ENCODE results near the gene C6orf15. TPM values are rescaled to one million over a fixed set of nuclear protein-coding genes. Genes with fewer than 3 reads are reported as not detected.
"Not testable (repeated sequence)": the region's sequence is repeated elsewhere in the genome, so short reads cannot be mapped to it uniquely, and the experiment has no call there.

C6orf15 gene
- total RNA-seq, 1 donor from 2014 or later = not detected

DNA sequence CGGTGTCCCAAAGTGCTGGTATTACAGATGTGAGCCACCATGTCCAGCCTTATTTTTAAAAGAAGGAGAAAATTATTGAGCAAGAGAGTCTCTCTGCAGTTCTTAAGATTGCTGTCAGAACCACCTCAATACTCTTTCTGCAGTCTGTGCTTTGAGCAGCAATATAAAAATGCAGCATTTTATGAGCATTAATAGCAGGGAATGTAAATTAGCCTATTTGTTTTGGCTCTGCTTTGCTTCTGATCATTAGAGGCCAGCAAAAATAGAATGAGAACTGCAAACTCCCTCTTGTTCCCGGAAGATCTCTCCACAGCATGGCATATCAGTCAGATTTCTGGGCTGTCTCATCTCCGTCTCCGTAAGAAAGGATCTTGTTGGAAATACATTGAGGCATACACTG, 35.8 kb downstream of the C6orf15 start:
- Histone ChIP-seq H3K4me3 (ENCODE audit: low read length in 3 of 3) (no peak overlapping the region), H3K9ac (ENCODE audit: low read depth in 1 of 3, low read length in 3 of 3) (no peak overlapping the region), H3K9me3 (ENCODE audit: control insufficient read depth in 3 of 3, low read length in 3 of 3) (no peaks in the 10 kb centered on the region), H3K36me3 (ENCODE audit: control insufficient read depth in 3 of 3, insufficient read depth in 3 of 3, low read length in 3 of 3) (no peaks in the 10 kb centered on the region), H3K27ac (ENCODE audit: low read depth, low read length) (no peak overlapping the region), H3K27me3 (ENCODE audit: control insufficient read depth in 3 of 3, insufficient read depth in 3 of 3, low read length in 3 of 3) (no peaks in the 10 kb centered on the region), H3K4me1 (ENCODE audit: control insufficient read depth in 3 of 3, insufficient read depth in 3 of 3, low read length in 3 of 3) (peaks cover 3 to 10% (median 6%) of the 10 kb centered on the region in 3 donors)

GRCh38 chr6:31075528-31075927, 36.8 kb downstream of the C6orf15 start:
- no peaks in the 10 kb centered on the region for H3K36me3 ChIP-seq (ENCODE audit: control insufficient read depth in 3 of 3, insufficient read depth in 3 of 3, low read length in 3 of 3)
- H3K27me3 ChIP-seq (ENCODE audit: control insufficient read depth in 3 of 3, insufficient read depth in 3 of 3, low read length in 3 of 3) = no peaks in the 10 kb centered on the region
- peaks cover 4 to 10% (median 6%) of the 10 kb centered on the region in 3 donors for H3K4me1 ChIP-seq (ENCODE audit: control insufficient read depth in 3 of 3, insufficient read depth in 3 of 3, low read length in 3 of 3)
- H3K9ac ChIP-seq (ENCODE audit: low read depth in 1 of 3, low read length in 3 of 3) = no peak overlapping the region
- no peaks in the 10 kb centered on the region for H3K9me3 ChIP-seq (ENCODE audit: control insufficient read depth in 3 of 3, low read length in 3 of 3)
- no peak overlapping the region for H3K27ac ChIP-seq (ENCODE audit: low read depth, low read length)
- H3K4me3 ChIP-seq (ENCODE audit: low read length in 3 of 3) = no peak overlapping the region

GRCh38 chr6:31074401-31074800, 38.0 kb downstream of the C6orf15 start:
- H3K9me3 ChIP-seq (ENCODE audit: control insufficient read depth in 3 of 3, low read length in 3 of 3) = no peaks in the 10 kb centered on the region
- H3K36me3 ChIP-seq (ENCODE audit: control insufficient read depth in 3 of 3, insufficient read depth in 3 of 3, low read length in 3 of 3) = no peaks in the 10 kb centered on the region
- H3K4me1 ChIP-seq (ENCODE audit: control insufficient read depth in 3 of 3, insufficient read depth in 3 of 3, low read length in 3 of 3) = peaks cover 3 to 7% (median 6%) of the 10 kb centered on the region in 3 donors
- no peak overlapping the region for H3K4me3 ChIP-seq (ENCODE audit: low read length in 3 of 3)
- H3K27ac ChIP-seq (ENCODE audit: low read depth, low read length) = no peak overlapping the region
- H3K27me3 ChIP-seq (ENCODE audit: control insufficient read depth in 3 of 3, insufficient read depth in 3 of 3, low read length in 3 of 3) = no peaks in the 10 kb centered on the region
- H3K9ac ChIP-seq (ENCODE audit: low read depth in 1 of 3, low read length in 3 of 3) = no peak overlapping the region

GRCh38 chr6:31070711-31071197, 41.6 kb downstream of the C6orf15 start:
- H3K27me3 ChIP-seq (ENCODE audit: control insufficient read depth in 3 of 3, insufficient read depth in 3 of 3, low read length in 3 of 3) = no peaks in the 10 kb centered on the region
- no peaks in the 10 kb centered on the region for H3K36me3 ChIP-seq (ENCODE audit: control insufficient read depth in 3 of 3, insufficient read depth in 3 of 3, low read length in 3 of 3)
- H3K27ac ChIP-seq (ENCODE audit: low read depth, low read length) = no peak overlapping the region
- H3K9me3 ChIP-seq (ENCODE audit: control insufficient read depth in 3 of 3, low read length in 3 of 3) = no peaks in the 10 kb centered on the region
- peaks cover 3 to 6% (median 5%) of the 10 kb centered on the region in 3 donors for H3K4me1 ChIP-seq (ENCODE audit: control insufficient read depth in 3 of 3, insufficient read depth in 3 of 3, low read length in 3 of 3)
- peak overlapping the region in 1 of 3 donors; percentile 33 for H3K9ac ChIP-seq (ENCODE audit: low read depth in 1 of 3, low read length in 3 of 3)
- no peak overlapping the region for H3K4me3 ChIP-seq (ENCODE audit: low read length in 3 of 3)

GRCh38 chr6:31068669-31069340, 43.6 kb downstream of the C6orf15 start:
- no peak overlapping the region for H3K27ac ChIP-seq (ENCODE audit: low read depth, low read length)
- H3K9me3 ChIP-seq (ENCODE audit: control insufficient read depth in 3 of 3, low read length in 3 of 3) = no peaks in the 10 kb centered on the region
- no peaks in the 10 kb centered on the region for H3K27me3 ChIP-seq (ENCODE audit: control insufficient read depth in 3 of 3, insufficient read depth in 3 of 3, low read length in 3 of 3)
- peaks cover 5 to 6% (median 6%) of the 10 kb centered on the region in 3 donors for H3K4me1 ChIP-seq (ENCODE audit: control insufficient read depth in 3 of 3, insufficient read depth in 3 of 3, low read length in 3 of 3)
- H3K36me3 ChIP-seq (ENCODE audit: control insufficient read depth in 3 of 3, insufficient read depth in 3 of 3, low read length in 3 of 3) = no peaks in the 10 kb centered on the region
- H3K4me3 ChIP-seq (ENCODE audit: low read length in 3 of 3) = no peak overlapping the region
- no peak overlapping the region for H3K9ac ChIP-seq (ENCODE audit: low read depth in 1 of 3, low read length in 3 of 3)

DNA sequence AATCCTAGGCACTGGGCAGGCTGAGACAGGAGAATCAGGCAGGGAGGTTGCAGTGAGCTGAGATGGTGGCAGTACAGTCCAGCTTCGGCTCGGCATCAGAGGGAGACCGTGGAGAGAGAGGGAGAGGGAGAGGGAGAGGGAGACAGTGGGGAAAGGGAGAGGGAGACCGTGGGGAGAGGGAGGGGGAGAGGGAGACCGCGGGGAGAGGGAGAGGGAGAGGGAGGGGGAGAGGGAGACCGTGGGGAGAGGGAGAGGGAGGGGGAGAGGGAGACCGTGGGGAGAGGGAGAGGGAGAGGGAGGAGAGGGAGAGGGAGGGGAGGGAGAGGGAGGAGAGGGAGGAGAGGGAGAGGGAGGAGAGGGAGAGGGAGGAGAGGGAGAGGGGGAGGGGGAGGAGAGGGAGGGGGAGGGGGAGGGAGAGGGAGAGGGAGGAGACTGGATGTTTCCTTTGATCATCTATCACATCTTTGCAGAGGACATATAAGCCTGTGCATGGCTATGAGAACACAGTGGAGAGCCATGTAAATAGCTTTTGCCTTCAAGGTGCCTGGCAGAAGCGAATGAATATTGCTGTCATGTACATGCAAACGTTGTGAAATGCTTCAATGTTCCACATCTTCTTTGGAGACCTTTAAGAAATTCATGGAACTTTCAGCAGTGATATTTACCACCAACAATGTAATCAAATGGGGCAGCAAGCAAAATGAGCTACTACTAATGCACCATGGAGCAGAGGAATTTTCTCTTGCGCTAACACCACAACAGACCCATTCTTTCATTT, 44.3 kb downstream of the C6orf15 start:
- not testable (repeated sequence) for H3K27me3 ChIP-seq (ENCODE audit: control insufficient read depth in 3 of 3, insufficient read depth in 3 of 3, low read length in 3 of 3); H3K4me1 ChIP-seq (ENCODE audit: control insufficient read depth in 3 of 3, insufficient read depth in 3 of 3, low read length in 3 of 3); H3K27ac ChIP-seq (ENCODE audit: low read depth, low read length); H3K9me3 ChIP-seq (ENCODE audit: control insufficient read depth in 3 of 3, low read length in 3 of 3); H3K36me3 ChIP-seq (ENCODE audit: control insufficient read depth in 3 of 3, insufficient read depth in 3 of 3, low read length in 3 of 3); H3K4me3 ChIP-seq (ENCODE audit: low read length in 3 of 3); H3K9ac ChIP-seq (ENCODE audit: low read depth in 1 of 3, low read length in 3 of 3)

DNA sequence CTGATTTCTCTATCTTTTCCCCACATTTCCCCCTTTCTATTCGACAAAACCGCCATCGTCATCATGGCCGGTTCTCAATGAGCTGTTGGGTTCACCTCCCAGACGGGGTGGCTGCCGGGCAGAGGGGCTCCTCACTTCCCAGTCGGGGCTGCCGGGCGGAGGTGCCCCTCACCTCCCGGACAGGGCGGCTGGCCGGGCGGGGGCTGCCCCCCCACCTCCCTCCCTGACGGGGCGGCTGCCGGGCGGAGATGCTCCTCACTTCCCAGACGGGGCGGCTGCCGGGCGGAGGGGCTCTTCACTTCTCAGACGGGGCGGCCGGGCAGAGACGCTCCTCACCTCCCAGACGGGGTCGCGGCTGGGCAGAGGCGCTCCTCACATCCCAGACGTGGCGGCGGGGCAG, 45.3 kb downstream of the C6orf15 start:
- not testable (repeated sequence) for H3K4me1 ChIP-seq (ENCODE audit: control insufficient read depth in 3 of 3, insufficient read depth in 3 of 3, low read length in 3 of 3); H3K9me3 ChIP-seq (ENCODE audit: control insufficient read depth in 3 of 3, low read length in 3 of 3); H3K36me3 ChIP-seq (ENCODE audit: control insufficient read depth in 3 of 3, insufficient read depth in 3 of 3, low read length in 3 of 3); H3K4me3 ChIP-seq (ENCODE audit: low read length in 3 of 3); H3K27ac ChIP-seq (ENCODE audit: low read depth, low read length); H3K27me3 ChIP-seq (ENCODE audit: control insufficient read depth in 3 of 3, insufficient read depth in 3 of 3, low read length in 3 of 3); H3K9ac ChIP-seq (ENCODE audit: low read depth in 1 of 3, low read length in 3 of 3)

DNA sequence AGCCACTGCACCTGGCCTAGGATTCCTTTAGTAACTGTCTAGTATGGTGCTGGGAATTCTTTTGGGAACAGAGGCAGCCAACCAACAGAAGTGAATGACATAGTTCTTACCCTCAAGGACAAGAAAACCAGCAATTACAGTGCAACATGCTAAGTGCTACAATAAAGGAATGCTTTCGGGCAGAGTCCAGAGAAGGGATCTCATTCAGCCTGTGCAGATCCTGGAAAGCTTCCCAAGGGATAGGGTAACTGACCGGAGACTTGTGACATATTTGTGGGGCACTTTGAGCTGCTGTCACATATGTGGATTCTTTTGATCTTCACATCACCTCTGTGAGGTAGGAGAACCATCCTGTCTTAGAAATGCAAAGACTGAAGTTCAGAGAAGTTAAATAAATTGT, 46.8 kb downstream of the C6orf15 start:
- H3K4me3 ChIP-seq (ENCODE audit: low read length in 3 of 3) = no peak overlapping the region

DNA sequence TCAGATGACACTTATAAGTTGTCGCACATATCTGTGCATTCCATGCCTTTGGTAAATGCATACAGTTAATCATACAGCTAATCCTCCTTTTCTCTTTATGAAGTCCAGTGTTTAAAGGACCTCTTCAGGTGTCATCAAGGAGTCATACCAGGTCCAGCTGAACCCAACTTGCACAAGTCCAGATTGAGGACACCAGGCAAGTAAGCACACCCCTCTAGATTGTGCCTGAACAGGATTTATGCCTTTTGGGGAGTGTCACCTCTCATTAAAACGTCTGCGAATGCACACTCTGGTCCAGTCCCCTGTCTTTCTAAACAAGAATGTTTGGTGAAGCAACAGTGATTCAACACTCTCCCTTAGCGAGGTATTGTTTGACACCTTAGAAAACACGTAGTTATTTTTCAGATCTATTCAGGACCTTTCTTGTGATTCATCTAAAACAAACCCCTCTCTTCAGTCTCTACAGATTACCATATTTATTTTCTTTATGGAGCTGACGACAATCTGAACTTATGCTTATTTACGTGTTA, 48.4 kb downstream of the C6orf15 start:
- H3K9me3 ChIP-seq (ENCODE audit: control insufficient read depth in 3 of 3, low read length in 3 of 3) = no peaks in the 10 kb centered on the region
- H3K27me3 ChIP-seq (ENCODE audit: control insufficient read depth in 3 of 3, insufficient read depth in 3 of 3, low read length in 3 of 3) = peaks cover 0 to 4% (median 0%) of the 10 kb centered on the region in 3 donors
- H3K27ac ChIP-seq (ENCODE audit: low read depth, low read length) = no peak overlapping the region
- no peak overlapping the region for H3K4me3 ChIP-seq (ENCODE audit: low read length in 3 of 3)
- H3K4me1 ChIP-seq (ENCODE audit: control insufficient read depth in 3 of 3, insufficient read depth in 3 of 3, low read length in 3 of 3) = peaks cover 0 to 3% (median 0%) of the 10 kb centered on the region in 3 donors
- H3K36me3 ChIP-seq (ENCODE audit: control insufficient read depth in 3 of 3, insufficient read depth in 3 of 3, low read length in 3 of 3) = no peaks in the 10 kb centered on the region
- no peak overlapping the region for H3K9ac ChIP-seq (ENCODE audit: low read depth in 1 of 3, low read length in 3 of 3)

More for the DNA sequence above, 46.8 kb downstream of the C6orf15 start:
- peaks cover 0 to 4% (median 0%) of the 10 kb centered on the region in 3 donors for H3K27me3 ChIP-seq (ENCODE audit: control insufficient read depth in 3 of 3, insufficient read depth in 3 of 3, low read length in 3 of 3)
- peaks cover 0 to 5% (median 0%) of the 10 kb centered on the region in 3 donors for H3K4me1 ChIP-seq (ENCODE audit: control insufficient read depth in 3 of 3, insufficient read depth in 3 of 3, low read length in 3 of 3)
- H3K36me3 ChIP-seq (ENCODE audit: control insufficient read depth in 3 of 3, insufficient read depth in 3 of 3, low read length in 3 of 3) = no peaks in the 10 kb centered on the region
- H3K27ac ChIP-seq (ENCODE audit: low read depth, low read length) = no peak overlapping the region
- H3K9ac ChIP-seq (ENCODE audit: low read depth in 1 of 3, low read length in 3 of 3) = no peak overlapping the region
- no peaks in the 10 kb centered on the region for H3K9me3 ChIP-seq (ENCODE audit: control insufficient read depth in 3 of 3, low read length in 3 of 3)

All from skeletal muscle tissue (tissue), 4 donors.